ENCODE results near the gene NECAB2.
"Not testable (repeated sequence)": the region's sequence is repeated elsewhere in the genome, so short reads cannot be mapped to it uniquely, and the experiment has no call there.

NECAB2 gene

GRCh38 chr16:83946781-83947566 lies 21.1 kb upstream of the NECAB2 start:
- Histone ChIP-seq H3K9me3 (ENCODE audit: control insufficient read depth, insufficient read depth, low read length) (no peaks in the 10 kb centered on the region), H3K27me3 (ENCODE audit: control insufficient read depth, insufficient read depth, low read length) (no peaks in the 10 kb centered on the region), H3K4me1 (ENCODE audit: control insufficient read depth, insufficient read depth, low read length) (no peaks in the 10 kb centered on the region), H3K36me3 (ENCODE audit: control insufficient read depth, insufficient read depth, low read length) (no peaks in the 10 kb centered on the region), H3K9ac (ENCODE audit: low read depth, low read length) (no peak overlapping the region), H3K27ac (ENCODE audit: low read depth, low read length) (no peak overlapping the region), H3K4me3 (ENCODE audit: low read depth, low read length) (no peak overlapping the region)

GRCh38 chr16:83947642-83948234 lies 20.3 kb upstream of the NECAB2 start:
- H3K36me3 ChIP-seq (ENCODE audit: control insufficient read depth, insufficient read depth, low read length): no peaks in the 10 kb centered on the region
- H3K27me3 ChIP-seq (ENCODE audit: control insufficient read depth, insufficient read depth, low read length): no peaks in the 10 kb centered on the region
- H3K27ac ChIP-seq (ENCODE audit: low read depth, low read length): no peak overlapping the region
- H3K4me1 ChIP-seq (ENCODE audit: control insufficient read depth, insufficient read depth, low read length): no peaks in the 10 kb centered on the region
- no peak overlapping the region for H3K9ac ChIP-seq (ENCODE audit: low read depth, low read length)
- H3K9me3 ChIP-seq (ENCODE audit: control insufficient read depth, insufficient read depth, low read length): no peaks in the 10 kb centered on the region
- no peak overlapping the region for H3K4me3 ChIP-seq (ENCODE audit: low read depth, low read length)

GRCh38 chr16:83948914-83949723 lies 18.9 kb upstream of the NECAB2 start:
- no peaks in the 10 kb centered on the region for H3K36me3 ChIP-seq (ENCODE audit: control insufficient read depth, insufficient read depth, low read length)
- peaks cover 5% of the 10 kb centered on the region for H3K4me1 ChIP-seq (ENCODE audit: control insufficient read depth, insufficient read depth, low read length)
- H3K27ac ChIP-seq (ENCODE audit: low read depth, low read length): no peak overlapping the region
- H3K9me3 ChIP-seq (ENCODE audit: control insufficient read depth, insufficient read depth, low read length): no peaks in the 10 kb centered on the region
- no peaks in the 10 kb centered on the region for H3K27me3 ChIP-seq (ENCODE audit: control insufficient read depth, insufficient read depth, low read length)
- H3K9ac ChIP-seq (ENCODE audit: low read depth, low read length): no peak overlapping the region
- no peak overlapping the region for H3K4me3 ChIP-seq (ENCODE audit: low read depth, low read length)

GRCh38 chr16:83949724-83950001 lies 18.4 kb upstream of the NECAB2 start:
- Histone ChIP-seq H3K27me3 (ENCODE audit: control insufficient read depth, insufficient read depth, low read length) (no peaks in the 10 kb centered on the region), H3K4me3 (ENCODE audit: low read depth, low read length) (no peak overlapping the region), H3K9ac (ENCODE audit: low read depth, low read length) (no peak overlapping the region), H3K27ac (ENCODE audit: low read depth, low read length) (no peak overlapping the region), H3K4me1 (ENCODE audit: control insufficient read depth, insufficient read depth, low read length) (peaks cover 9% of the 10 kb centered on the region), H3K9me3 (ENCODE audit: control insufficient read depth, insufficient read depth, low read length) (no peaks in the 10 kb centered on the region), H3K36me3 (ENCODE audit: control insufficient read depth, insufficient read depth, low read length) (no peaks in the 10 kb centered on the region)

GRCh38 chr16:83950862-83951399 lies 17.1 kb upstream of the NECAB2 start:
- H3K9ac ChIP-seq (ENCODE audit: low read depth, low read length); H3K9me3 ChIP-seq (ENCODE audit: control insufficient read depth, insufficient read depth, low read length); H3K4me1 ChIP-seq (ENCODE audit: control insufficient read depth, insufficient read depth, low read length); H3K27ac ChIP-seq (ENCODE audit: low read depth, low read length); H3K4me3 ChIP-seq (ENCODE audit: low read depth, low read length); H3K27me3 ChIP-seq (ENCODE audit: control insufficient read depth, insufficient read depth, low read length); H3K36me3 ChIP-seq (ENCODE audit: control insufficient read depth, insufficient read depth, low read length): not testable (repeated sequence)

- no peak overlapping the region for H3K9ac ChIP-seq (ENCODE audit: low read depth, low read length)
- H3K27ac ChIP-seq (ENCODE audit: low read depth, low read length): no peak overlapping the region
- H3K27me3 ChIP-seq (ENCODE audit: control insufficient read depth, insufficient read depth, low read length): no peaks in the 10 kb centered on the region
- H3K4me1 ChIP-seq (ENCODE audit: control insufficient read depth, insufficient read depth, low read length): peaks cover 9% of the 10 kb centered on the region
- no peaks in the 10 kb centered on the region for H3K36me3 ChIP-seq (ENCODE audit: control insufficient read depth, insufficient read depth, low read length)
- H3K4me3 ChIP-seq (ENCODE audit: low read depth, low read length): no peak overlapping the region
- no peaks in the 10 kb centered on the region for H3K9me3 ChIP-seq (ENCODE audit: control insufficient read depth, insufficient read depth, low read length)
These were observed 16.5 kb upstream of the NECAB2 start for GRCh38 chr16:83951544-83951943.

GRCh38 chr16:83952587-83952939 lies 15.5 kb upstream of the NECAB2 start:
- Histone ChIP-seq H3K4me1 (ENCODE audit: control insufficient read depth, insufficient read depth, low read length) (peaks cover 9% of the 10 kb centered on the region), H3K27ac (ENCODE audit: low read depth, low read length) (no peak overlapping the region), H3K9me3 (ENCODE audit: control insufficient read depth, insufficient read depth, low read length) (no peaks in the 10 kb centered on the region), H3K4me3 (ENCODE audit: low read depth, low read length) (peak overlapping the region; percentile 57; the same call in 1 of the 2 replicates), H3K27me3 (ENCODE audit: control insufficient read depth, insufficient read depth, low read length) (no peaks in the 10 kb centered on the region), H3K9ac (ENCODE audit: low read depth, low read length) (no peak overlapping the region), H3K36me3 (ENCODE audit: control insufficient read depth, insufficient read depth, low read length) (no peaks in the 10 kb centered on the region)

GRCh38 chr16:83952940-83953795 lies 14.9 kb upstream of the NECAB2 start, which contains the start of gene OSGIN1:
Gene OSGIN1 (plus strand): TSS chr16:83953240. CDS start chr16:83957672, 4,432 bp downstream.
- H3K9ac ChIP-seq (ENCODE audit: low read depth, low read length): no peak within 1 kb of the TSS
- no peaks in the 10 kb centered on the region for H3K36me3 ChIP-seq (ENCODE audit: control insufficient read depth, insufficient read depth, low read length)
- no peaks in the 10 kb centered on the region for H3K9me3 ChIP-seq (ENCODE audit: control insufficient read depth, insufficient read depth, low read length)
- no peaks in the 10 kb centered on the region for H3K27me3 ChIP-seq (ENCODE audit: control insufficient read depth, insufficient read depth, low read length)
- H3K4me3 ChIP-seq (ENCODE audit: low read depth, low read length): peak within 1 kb of the TSS; percentile 57
- no peak within 1 kb of the TSS for H3K27ac ChIP-seq (ENCODE audit: low read depth, low read length)
- H3K4me1 ChIP-seq (ENCODE audit: control insufficient read depth, insufficient read depth, low read length): peaks cover 9% of the 10 kb centered on the region

GRCh38 chr16:83953796-83954576 lies 14.1 kb upstream of the NECAB2 start:
- no peaks in the 10 kb centered on the region for H3K9me3 ChIP-seq (ENCODE audit: control insufficient read depth, insufficient read depth, low read length)
- peak overlapping the region; percentile 57 for H3K4me3 ChIP-seq (ENCODE audit: low read depth, low read length)
- H3K4me1 ChIP-seq (ENCODE audit: control insufficient read depth, insufficient read depth, low read length): peaks cover 9% of the 10 kb centered on the region
- no peaks in the 10 kb centered on the region for H3K36me3 ChIP-seq (ENCODE audit: control insufficient read depth, insufficient read depth, low read length)
- H3K9ac ChIP-seq (ENCODE audit: low read depth, low read length): no peak overlapping the region
- no peaks in the 10 kb centered on the region for H3K27me3 ChIP-seq (ENCODE audit: control insufficient read depth, insufficient read depth, low read length)
- H3K27ac ChIP-seq (ENCODE audit: low read depth, low read length): no peak overlapping the region

- Histone ChIP-seq H3K9me3 (ENCODE audit: control insufficient read depth, insufficient read depth, low read length) (no peaks in the 10 kb centered on the region), H3K9ac (ENCODE audit: low read depth, low read length) (no peak overlapping the region), H3K4me1 (ENCODE audit: control insufficient read depth, insufficient read depth, low read length) (peaks cover 9% of the 10 kb centered on the region), H3K36me3 (ENCODE audit: control insufficient read depth, insufficient read depth, low read length) (no peaks in the 10 kb centered on the region), H3K27me3 (ENCODE audit: control insufficient read depth, insufficient read depth, low read length) (no peaks in the 10 kb centered on the region), H3K4me3 (ENCODE audit: low read depth, low read length) (no peak overlapping the region), H3K27ac (ENCODE audit: low read depth, low read length) (no peak overlapping the region)
These were observed 13.4 kb upstream of the NECAB2 start for GRCh38 chr16:83954577-83955016.
